NCI-H2171 treated with DMSO at 0.1 percent for 48 hours (cell line): ENCODE results near the gene EPAS1.

Source experiments
- DNase-seq: peaks from one replicate; lab custom pipeline; 2025; lab: John Stamatoyannopoulos, UW

The EPAS1 gene

DNA sequence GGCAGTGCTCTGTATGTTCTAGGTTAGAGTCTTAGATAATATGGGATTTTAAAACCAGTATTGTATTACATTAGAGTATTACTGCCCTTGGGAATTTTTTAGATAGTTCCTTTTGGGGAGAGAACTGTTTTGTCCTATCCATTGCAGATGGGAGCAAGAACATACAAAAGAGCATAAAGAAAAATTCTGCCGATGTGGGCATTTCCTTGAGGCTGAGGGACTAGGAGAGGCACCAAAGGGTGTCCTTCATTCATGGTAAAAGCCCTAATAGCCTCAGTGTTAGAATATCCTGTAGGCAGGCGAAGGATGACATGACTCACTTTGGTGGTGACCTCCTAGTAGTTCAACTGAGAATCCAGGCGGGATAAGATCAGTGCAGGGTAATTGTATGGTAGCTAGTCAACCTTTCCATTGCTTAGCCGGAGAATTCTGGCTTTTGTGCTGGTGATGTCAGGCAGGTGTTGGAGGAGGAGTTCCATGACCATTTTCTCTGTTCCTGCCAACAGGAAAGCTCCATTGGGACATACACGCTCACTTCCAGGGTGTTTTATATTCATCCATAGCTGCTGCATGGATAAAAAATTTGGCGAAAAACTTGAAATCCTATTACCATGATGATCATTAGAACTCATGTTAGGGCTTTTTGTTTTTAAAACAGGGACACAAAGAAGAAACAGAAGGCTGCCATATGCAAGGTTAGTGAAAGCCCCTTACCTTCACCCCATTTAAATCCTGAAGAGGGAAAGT lies 28.1 kb downstream of the EPAS1 start:
- DNase-seq = no peak

DNA sequence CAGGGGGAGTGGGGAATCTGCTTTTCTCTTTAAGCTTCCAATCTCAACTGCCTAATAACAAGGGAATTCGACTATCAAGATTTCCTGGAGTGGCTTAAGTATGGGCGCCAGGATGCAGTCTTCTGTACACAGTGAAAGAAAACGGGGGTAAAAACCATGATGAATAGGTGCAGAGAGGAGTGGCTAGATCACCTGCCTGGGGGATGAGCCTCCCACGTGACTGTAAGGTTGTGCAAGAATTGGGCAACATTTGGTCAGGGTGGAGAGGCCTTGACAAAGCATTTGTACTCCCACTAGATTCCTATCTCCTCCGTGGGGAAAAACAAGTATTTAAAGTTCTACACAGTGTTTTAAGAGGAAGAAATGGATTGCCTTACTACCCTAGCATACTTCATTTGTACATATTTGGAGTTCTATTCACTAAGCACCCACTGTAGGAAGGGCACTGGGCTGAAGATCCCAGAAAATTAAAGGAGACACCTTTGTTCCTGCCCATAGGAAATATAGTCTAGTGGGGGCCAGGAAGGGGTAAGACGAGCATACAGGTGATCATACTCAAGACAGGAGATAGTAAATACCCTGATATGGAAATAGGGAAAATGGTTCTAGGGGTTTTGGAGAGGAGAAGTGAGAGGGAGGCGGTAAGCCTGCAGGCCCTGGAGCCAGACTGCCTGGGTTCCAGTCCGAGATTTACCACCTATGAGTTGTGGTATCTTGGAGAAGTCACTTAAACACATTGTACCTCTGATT lies 29.2 kb downstream of the EPAS1 start:
- no peak for DNase-seq

DNA sequence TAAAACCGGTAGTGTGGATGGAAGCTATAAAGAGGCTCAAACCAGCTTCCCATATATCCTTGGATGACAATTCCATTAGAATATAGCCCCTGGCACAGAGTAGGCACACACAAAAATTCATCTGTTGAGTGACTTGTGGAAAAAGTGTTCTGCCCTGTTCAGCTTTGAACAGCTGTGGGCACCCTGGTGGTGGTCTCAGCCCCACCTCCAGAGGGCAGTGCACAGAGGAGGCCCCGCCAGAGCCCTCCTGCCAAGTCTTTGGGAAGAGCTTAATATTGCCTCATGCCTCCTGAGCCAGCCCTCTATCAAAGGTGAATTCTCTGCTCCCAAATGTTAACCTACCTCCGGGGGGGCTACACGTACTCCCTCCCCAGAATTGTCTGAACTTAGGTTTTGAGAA lies 30.4 kb downstream of the EPAS1 start:
- no peak for DNase-seq

DNA sequence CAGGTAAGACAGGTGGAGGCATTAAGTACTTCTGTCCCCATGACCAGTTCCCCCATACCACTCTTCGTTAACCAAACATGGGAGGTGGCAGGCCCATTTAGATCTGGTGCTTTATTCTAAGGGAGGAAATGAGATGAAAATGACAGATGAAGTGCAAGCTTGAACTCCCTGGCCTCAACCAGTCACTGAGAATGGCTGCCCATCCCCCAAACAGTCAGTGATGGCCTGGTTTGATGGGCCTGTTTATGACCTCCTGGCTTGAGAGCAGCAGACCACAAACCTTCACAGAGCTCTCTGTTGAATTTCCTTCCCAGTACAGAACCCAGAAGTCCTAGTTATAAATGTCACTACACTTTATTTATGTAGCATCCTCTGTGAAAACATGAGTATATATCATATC lies 31.1 kb downstream of the EPAS1 start:
- no peak for DNase-seq

DNA sequence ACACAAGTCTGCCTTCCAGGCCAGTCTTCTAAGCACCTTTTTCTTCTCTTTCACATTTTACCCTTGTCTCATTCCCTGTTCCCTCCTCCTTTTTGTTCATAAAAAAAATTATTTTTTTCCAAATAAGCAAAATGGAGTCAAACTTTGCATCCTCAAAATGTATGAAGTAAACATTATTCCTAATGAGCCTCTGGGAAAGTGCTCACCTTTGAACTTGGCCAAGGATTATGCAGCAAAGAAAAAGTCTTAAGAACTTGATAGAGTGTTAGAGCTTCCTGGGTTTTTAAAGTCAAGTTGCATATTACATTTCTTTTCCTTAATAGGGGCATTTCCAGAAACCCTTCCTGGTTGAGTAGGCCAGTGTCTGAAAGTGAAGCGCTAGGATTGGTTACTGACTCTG lies 31.6 kb downstream of the EPAS1 start:
- no peak for DNase-seq

DNA sequence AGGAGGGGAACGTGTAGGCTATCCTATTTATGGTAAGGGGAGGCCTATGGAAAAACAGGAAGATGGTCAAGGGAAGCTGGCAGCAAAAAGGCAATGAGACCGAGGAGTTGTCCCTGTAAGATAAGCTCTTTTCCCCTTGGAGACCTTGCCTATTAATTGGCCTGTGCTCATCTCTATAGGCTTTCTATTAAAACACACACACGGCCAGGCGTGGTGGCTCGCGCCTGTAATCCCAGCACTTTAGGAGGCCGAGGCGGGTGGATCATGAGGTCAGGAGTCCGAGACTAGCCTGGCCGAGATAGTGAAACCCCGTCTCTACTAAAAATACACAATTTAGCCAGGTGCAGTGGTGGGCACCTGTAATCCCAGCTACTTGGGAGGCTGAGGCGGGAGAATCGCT lies 32.1 kb downstream of the EPAS1 start:
- DNase-seq = no peak

DNA sequence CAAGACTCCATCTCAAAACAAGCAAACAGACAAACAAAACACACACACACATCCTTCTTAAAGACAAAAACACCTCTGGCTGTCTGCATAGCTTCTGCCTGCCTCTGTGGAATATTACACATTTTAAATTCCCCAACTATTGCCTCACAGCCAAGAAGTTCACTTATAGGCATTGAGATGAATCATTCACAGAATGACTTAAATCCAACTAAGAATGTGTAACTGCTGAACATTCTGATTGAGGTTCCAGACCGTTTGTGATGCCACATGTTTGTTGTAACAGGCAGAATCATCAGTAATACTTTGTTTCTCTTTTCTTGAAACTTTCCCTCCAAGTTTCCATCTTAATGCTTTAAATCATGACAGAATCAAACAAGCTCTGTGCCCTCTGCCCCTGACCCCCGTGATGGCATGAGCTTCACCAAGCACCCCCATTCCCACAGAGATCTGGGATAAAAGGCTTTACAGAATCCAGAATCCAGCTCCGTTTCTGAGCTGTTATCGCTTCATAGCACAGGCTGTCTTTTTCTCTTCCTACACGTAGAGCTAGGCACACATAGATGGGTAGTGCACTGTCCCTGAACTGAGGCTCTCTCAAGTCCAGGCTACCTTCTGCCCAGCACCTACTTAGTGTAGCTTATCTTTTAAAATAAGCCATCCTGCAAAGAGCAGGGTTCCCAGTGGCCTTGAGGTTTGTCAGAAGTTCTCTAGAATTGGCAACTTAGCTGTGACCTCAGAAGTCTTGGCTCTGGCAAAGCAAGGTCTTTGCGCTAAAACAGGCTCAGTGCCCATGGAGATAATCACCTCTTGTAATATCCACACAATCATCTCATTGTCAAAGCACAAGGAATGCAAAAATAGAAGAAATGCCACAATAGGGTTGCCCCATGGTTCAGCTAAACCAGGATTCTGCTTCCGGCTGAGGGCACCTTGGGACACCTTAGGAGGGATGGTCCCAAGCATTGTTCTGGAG lies 32.9 kb downstream of the EPAS1 start:
- no peak for DNase-seq

DNA sequence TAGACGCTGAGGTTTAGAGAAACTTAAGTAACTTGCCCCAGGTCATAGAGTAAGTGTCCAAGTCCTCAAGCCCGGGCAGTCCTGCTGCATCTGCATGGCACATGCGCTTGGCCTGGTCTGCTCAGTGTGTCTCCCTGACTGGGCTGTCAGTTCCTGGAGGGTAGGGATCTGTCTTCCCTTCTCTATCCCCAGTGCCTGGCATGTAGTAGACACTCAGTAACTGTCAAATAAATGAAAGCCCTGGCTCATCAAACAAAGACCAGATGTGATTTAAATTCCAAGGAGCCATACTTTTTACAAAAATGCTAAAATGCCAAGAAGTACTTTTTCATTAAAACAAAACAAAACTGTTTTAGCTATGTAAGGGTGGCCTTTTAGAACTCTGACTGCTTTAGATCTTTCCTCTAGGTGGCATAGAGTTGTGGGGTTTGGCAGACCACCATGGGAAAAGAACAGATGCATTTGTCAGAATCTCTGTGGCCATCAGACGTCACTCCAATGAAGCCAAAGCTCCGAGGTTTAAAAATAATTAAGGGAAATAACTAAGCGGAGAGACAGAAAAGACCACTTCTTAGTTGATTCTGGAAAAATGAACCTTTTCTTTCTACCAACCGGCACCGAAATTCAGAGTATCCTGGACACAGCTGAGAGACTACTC lies 34.0 kb downstream of the EPAS1 start:
- DNase-seq = no peak

DNA sequence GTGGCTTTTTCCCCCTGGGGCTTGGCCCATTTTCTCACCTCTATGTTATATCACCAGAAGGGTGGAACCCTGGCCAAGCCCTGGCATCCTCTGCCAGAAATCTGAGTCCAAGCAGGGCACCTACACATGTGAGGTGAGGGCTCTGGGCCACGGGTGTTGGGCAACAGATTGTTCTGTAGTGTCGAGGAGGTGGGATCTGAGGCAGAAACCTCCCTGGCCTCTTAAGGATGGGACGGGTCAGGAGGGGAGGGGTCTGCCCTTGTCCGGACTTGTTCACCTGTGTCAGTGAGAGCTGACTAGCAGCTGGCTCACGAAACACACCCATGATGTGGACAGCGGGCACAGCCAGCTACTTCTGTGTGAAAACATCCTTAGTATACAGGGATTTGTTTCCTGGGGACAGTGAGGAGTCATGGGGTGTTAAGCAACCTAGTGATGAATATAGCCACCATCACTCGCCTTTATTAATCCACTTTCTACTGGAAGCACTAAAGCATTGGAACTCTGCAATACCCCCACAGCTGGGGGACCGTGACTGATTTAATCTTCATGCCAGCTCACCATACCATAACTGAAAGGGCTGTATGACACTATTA lies 35.6 kb downstream of the EPAS1 start:
- DNase-seq = no peak

DNA sequence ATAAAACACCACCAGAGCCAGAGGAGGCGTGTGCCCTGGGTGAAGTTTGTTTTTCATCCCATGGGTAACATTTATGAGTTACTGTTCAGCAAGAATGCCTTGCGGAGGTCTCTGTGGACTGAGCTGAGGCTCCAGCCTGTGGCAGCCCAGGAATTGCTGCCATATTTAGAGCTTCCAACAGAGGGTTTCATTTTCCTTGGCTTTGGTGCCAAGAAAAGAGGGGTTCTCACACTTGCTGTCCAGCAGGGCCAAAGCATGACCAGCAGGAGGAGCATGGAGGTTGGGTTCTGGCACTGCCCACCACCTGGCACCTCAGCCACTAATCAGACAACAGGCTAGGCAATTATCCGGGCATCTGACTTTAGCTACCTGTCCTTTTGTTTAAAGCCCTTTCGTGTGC lies 36.7 kb downstream of the EPAS1 start:
- no peak for DNase-seq

DNA sequence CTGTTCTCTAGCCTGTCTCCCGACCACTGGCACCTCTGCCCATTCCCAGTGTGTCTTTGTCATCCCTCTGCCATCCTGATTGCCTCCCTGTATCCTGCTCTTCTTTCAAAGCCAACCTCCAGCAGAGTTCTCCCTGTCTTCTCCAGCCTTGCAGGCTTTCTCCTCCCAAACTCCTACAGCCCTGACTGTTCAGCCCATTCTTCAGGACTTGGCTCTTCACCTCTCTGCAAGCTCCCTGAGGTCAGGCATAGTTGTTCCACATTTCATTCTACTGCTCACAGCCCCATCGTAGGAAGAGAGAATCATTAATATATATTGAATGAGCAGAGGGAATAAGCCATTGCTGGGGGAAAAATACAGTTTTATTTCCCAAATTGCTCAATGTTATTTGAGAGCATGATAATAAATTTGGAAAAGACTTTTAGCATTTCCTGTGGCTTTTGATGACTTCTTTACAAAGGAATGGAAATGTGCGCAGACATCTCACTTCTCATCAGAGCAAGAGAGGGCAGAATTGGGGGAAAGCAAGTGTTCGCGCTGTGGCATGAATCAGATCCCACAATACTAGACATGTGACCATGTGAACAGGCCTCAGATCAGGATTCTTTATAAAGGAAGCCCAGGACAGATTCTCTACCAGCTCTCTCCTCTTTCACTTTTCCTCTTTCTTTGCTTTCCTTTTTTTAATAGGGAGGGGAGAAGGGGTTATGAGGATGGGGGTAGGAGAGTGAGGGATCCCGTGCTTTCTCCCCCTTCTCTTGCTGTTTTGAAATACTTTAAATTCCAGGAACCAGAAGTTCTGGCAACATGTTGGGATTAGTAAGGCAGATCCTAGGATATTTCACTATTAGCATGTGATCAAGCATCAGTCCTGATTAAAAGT lies 37.4 kb downstream of the EPAS1 start:
- no peak for DNase-seq

DNA sequence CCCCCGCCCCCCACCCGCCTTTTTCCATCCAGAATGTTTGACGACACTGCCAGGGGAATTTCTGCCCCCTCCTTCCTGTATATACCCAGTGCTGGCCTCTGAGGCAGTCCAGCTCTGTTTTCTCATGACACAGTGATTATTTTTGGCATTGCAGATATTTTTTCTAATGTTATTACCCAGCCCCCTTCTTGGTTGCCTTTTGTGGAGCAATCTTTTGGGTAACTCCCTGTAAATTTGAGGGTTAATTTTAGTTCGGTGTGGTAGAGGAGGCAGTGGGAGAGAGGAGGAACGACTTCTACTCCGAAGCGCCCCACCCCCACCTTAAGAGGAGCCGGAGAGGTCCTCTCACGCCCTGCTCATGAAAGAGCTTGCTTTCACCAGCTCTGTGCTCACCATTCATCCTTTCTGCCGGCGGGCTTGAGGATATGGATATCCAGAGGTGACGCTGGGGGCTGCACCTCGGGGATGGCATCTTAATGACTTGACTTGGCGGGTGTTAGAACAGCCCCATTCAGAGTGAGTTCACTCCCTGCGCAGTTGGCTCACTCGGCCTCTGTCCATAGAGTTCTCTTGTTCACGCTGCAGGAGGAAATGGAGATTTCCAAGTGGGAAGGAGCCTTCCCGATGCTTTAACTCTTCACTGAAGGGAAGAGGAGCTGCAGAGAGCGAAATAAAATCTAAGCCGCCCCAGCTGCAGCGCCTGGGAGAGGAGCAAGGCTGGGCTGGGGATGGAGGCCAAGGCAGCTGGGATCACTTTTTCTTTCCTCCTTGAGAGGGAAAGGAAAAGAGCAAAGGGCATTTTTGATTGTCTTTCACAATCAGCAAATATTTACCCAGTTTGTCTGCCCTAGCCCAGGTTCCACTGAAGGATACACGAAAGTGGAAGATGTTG lies 38.4 kb downstream of the EPAS1 start:
- DNase-seq = no peak

DNA sequence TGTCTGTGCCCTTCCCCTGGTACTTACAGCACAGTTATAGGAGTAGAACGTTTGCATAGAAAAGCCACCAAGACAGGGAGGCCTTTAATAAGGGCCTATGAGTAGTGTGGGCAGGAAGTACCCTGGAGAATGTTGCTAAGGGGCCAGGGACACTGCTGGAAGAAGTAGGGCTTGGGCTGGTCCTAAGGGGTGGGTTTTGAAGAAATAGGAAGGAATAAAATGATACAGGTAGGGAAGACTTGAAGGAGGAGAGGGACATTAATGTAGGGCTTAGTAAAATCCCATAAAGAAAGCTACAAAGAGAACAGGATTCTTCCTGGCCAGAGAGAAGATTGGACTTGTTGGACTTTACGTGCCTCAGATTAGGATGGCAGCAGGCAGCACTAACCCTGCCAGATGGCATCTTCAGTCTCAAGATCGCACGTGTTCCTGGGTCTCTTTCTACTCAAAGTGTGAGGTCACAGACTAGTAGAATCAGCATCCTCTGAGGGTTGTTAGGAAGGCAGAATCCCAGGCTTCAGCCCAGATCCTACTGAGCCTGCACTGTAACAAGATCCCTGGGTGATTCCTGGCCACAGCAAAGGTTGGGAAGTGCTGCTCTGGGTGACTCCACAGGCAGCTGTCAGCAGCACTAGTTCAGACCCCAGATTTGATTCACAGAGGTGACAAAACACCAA lies 39.2 kb downstream of the EPAS1 start:
- DNase-seq = peak; percentile 58

DNA sequence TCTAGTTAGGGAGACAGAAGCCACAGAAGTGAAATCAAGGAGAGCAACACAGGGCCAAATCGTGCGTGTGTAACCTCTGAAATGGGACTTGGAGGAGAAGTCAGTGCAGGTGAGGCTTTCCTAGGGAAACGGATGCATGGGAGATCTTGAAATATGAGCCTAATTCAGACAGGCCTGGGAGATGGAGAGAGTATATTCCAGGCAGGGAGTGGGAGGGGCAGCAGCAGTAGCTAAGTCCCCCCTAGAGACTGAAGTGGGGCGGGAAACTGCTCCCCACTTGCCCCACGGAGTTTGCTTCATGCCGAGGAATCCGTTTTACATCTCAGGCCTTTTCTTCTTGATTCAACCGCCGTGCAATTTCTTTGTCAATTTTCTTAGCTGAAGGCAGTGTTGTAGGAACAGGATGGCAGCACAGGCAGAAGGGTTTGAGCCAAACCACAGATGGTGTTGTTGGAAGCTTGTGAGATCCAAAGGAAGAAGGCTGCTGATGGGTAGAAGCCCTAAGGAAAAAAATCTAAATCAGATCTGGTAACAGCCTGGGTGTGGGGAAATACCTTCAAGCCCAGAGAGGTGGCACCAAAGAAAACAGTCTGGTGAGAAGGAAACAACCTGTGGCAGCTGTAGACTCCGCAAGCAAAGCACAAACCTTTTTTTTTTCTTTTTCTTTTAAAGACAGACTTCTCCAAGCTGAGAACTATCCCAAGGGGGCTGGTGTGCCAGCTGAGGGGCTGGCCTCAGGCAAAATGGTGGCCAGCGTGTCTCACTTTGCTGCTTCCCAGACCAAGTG lies 40.2 kb downstream of the EPAS1 start:
- peak; percentile 81 for DNase-seq

DNA sequence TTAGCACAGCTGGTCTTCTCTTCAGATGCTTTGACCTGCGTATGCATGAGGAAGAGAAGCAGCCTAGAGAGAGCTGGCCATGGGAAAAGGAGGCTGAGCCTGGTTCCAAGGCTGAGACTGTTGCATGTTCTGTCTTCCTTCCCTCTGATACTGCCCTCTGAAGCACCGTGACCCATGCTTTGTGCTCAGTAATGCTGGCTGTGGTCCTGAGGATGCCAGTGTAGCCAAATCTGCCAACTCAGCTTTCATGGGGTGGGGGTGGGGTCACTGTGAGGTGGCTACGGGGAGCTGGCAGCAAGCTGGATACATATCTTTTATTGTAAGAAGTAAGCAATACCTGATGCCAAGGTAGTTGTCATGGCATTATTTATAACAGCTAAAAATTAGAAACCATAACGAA lies 41.5 kb downstream of the EPAS1 start:
- no peak for DNase-seq

DNA sequence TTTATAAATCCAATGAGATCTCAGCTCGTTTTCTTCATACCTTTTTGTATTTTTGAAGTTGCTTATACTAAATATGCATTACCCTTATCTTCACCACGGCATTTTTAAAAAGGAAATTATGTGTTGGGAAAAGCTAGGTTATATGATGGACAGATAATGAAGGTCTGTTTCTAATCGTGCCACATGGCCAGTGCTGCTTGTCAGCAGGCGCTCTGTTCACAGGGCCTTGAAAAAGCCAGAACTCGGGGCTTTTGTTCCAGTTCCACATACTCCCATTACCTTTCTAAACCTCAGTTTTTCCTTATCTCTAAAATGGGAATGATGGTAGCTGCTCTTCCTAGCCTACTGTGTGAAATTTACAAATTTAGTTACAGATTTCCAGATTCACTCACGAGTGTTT lies 42.0 kb downstream of the EPAS1 start:
- DNase-seq = no peak

DNA sequence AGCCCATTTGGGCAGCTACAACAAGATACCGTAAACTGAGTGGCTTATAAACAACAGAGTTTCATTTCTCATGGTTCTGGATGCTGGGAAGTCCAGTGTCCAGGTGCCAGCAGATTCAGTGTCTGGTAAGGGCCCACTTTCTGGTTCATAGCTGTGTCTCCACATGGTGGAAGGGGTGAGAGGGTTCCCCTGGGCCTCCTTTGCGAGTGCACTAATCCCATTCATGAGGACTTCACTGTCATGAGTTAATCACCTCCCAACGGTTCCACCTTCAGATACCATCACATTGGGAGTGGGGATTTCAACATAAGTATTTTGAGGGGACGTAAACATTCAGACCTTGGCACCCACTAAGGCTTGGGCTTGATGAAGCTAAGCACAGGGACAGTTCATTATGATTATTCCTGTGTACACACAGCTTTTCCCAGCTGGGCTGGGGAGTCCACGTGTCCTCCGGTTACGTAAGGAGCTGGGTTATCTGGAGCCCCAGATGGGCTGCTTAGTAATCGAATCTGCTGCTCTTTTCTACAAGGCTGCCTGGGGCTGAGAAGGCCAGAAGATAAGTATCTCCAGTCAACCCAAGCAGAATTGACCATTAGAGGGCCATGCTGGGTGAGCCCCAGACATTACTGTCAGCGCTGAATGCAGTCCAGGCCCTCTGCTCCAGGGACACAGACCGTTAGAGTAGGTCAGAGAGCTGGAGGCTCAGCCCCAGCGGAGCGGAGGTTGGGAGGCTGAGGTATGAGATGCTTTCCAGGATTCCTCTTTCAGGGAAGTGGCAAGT lies 42.7 kb downstream of the EPAS1 start:
- no peak for DNase-seq
